HepG2 (cell line): ENCODE results near the gene GJD3. TPM values are rescaled to one million over a fixed set of nuclear protein-coding genes. Genes with fewer than 3 reads are reported as not detected.

Source experiments
- ATF7-NPFF ChIP-seq: sonication (generic); formaldehyde crosslinking; IDR thresholded peaks from 2 replicates; pipeline ENCODE4 v1.8.1; 2023; ENCODE audit warnings: mild to moderate bottlenecking, low read depth, missing genetic modification reagents, moderate library complexity
- BATF2 ChIP-seq: sonication (generic); formaldehyde crosslinking; IDR thresholded peaks from 2 replicates; pipeline ENCODE4 v1.8.0; 2022; ENCODE audit warnings: mild to moderate bottlenecking, missing genetic modification reagents, moderate library complexity
- CBX1 ChIP-seq: IDR thresholded peaks from one replicate; pipeline ENCODE4 v1.6.1; 2016; ENCODE audit warnings: antibody characterized with exemption, low read depth
- CENPT ChIP-seq: sonication (generic); formaldehyde crosslinking; IDR thresholded peaks from 2 replicates; pipeline ENCODE4 v1.8.0; 2022; ENCODE audit warnings: low read depth, mild to moderate bottlenecking, moderate library complexity, missing genetic modification reagents
- CHD4 ChIP-seq: fragments of 200-600 bp; sonication (generic); IDR thresholded peaks from 2 replicates; pipeline ENCODE4 v1.7.0; 2017; ENCODE audit warnings: mild to moderate bottlenecking, low read length, borderline replicate concordance
- DDIT3 ChIP-seq: sonication (generic); formaldehyde crosslinking; IDR thresholded peaks from 2 replicates; pipeline ENCODE4 v1.4.0; 2020; ENCODE audit warnings: mild to moderate bottlenecking, missing genetic modification reagents
- FOXC1 ChIP-seq: sonication (generic); formaldehyde crosslinking; IDR thresholded peaks from 2 replicates; pipeline ENCODE4 v1.8.0; 2022; ENCODE audit warnings: mild to moderate bottlenecking, missing genetic modification reagents, borderline replicate concordance
- FOXO1 ChIP-seq: sonication (generic); formaldehyde crosslinking; IDR thresholded peaks from 2 replicates; pipeline ENCODE4 v1.4.0; 2020; ENCODE audit warnings: missing genetic modification reagents
- GATA4 ChIP-seq: sonication (generic); IDR thresholded peaks from 2 replicates; pipeline ENCODE4 v1.6.1; 2016; ENCODE audit warnings: antibody characterized with exemption, low read depth, borderline replicate concordance
- GTF2F1 ChIP-seq: fragments of 150-350 bp; IDR thresholded peaks from 2 replicates; pipeline ENCODE4 v1.6.1; 2014; ENCODE audit warnings: low read length
- HNRNPK ChIP-seq: fragments of 200-400 bp; formaldehyde crosslinking; IDR thresholded peaks from 2 replicates; pipeline ENCODE4 v1.6.1; 2018; ENCODE audit warnings: low read length, low read depth, moderate library complexity, mild to moderate bottlenecking; ENCODE audit not compliant: poor library complexity, severe bottlenecking
- IRX3 ChIP-seq: sonication (generic); formaldehyde crosslinking; IDR thresholded peaks from 2 replicates; pipeline ENCODE4 v1.8.1; 2023; ENCODE audit warnings: mild to moderate bottlenecking, low read depth, missing genetic modification reagents, borderline replicate concordance
- KAT8 ChIP-seq: IDR thresholded peaks from 2 replicates; pipeline ENCODE4 v1.6.1; 2016; ENCODE audit warnings: missing genetic modification reagents, missing compliant biosample characterization
- MAFK ChIP-seq, 2 experiments: IDR thresholded peaks in 1 of 2; conservative IDR thresholded peaks in 1 of 2; 2 replicates each; pipeline ENCODE4 v1.6.1; 2011; ENCODE audit warnings: improper control_type of control experiment in 2 of 2, low read length in 2 of 2
- NBN ChIP-seq: fragments of 450-650 bp; conservative IDR thresholded peaks from 2 replicates; pipeline ENCODE4 v1.6.1; 2017
- NCOA1 ChIP-seq: sonication (generic); formaldehyde crosslinking; IDR thresholded peaks from 2 replicates; pipeline ENCODE4 v1.9.0; 2021; ENCODE audit warnings: missing genetic modification reagents
- PATZ1 ChIP-seq: sonication (generic); formaldehyde crosslinking; IDR thresholded peaks from 2 replicates; pipeline ENCODE4 v1.4.0; 2020; ENCODE audit warnings: missing genetic modification reagents
- PHF20 ChIP-seq: sonication (generic); formaldehyde crosslinking; IDR thresholded peaks from 2 replicates; pipeline ENCODE4 v1.5.0; 2020; ENCODE audit warnings: mild to moderate bottlenecking, missing genetic modification reagents
- POLR2G ChIP-seq: fragments of 200-400 bp; formaldehyde crosslinking; IDR thresholded peaks from 2 replicates; pipeline ENCODE4 v1.6.1; 2018; ENCODE audit warnings: mild to moderate bottlenecking, low read depth, low read length, moderate library complexity
- RCOR2 ChIP-seq: IDR thresholded peaks from 2 replicates; pipeline ENCODE4 v1.6.1; 2016; ENCODE audit warnings: missing biosample characterization, missing genetic modification reagents
- SETDB1 ChIP-seq: sonication (generic); formaldehyde crosslinking; IDR thresholded peaks from 2 replicates; pipeline ENCODE4 v1.5.1; 2020; ENCODE audit warnings: missing genetic modification reagents, mild to moderate bottlenecking, borderline replicate concordance
- SIN3A ChIP-seq: IDR thresholded peaks from 2 replicates; pipeline ENCODE4 v1.6.1; 2011; ENCODE audit warnings: low read depth, mild to moderate bottlenecking, control low read depth, low read length, borderline replicate concordance
- TFDP2 ChIP-seq: sonication (generic); formaldehyde crosslinking; IDR thresholded peaks from 2 replicates; pipeline ENCODE4 v1.4.0; 2020; ENCODE audit warnings: missing genetic modification reagents
- THAP7 ChIP-seq: sonication (generic); formaldehyde crosslinking; IDR thresholded peaks from 2 replicates; pipeline ENCODE4 v1.8.1; 2023; ENCODE audit warnings: mild to moderate bottlenecking, missing genetic modification reagents
- ZNF343 ChIP-seq: sonication (generic); formaldehyde crosslinking; IDR thresholded peaks from 2 replicates; pipeline ENCODE4 v1.4.0; 2020; ENCODE audit warnings: mild to moderate bottlenecking, missing genetic modification reagents
- ZNF569 ChIP-seq: sonication (generic); formaldehyde crosslinking; IDR thresholded peaks from 2 replicates; pipeline ENCODE4 v1.5.0; 2020; ENCODE audit warnings: mild to moderate bottlenecking, missing genetic modification reagents, moderate library complexity, borderline replicate concordance
- ZNF891 ChIP-seq: sonication (generic); formaldehyde crosslinking; IDR thresholded peaks from 2 replicates; pipeline ENCODE4 v1.5.0; 2020; ENCODE audit warnings: mild to moderate bottlenecking, missing genetic modification reagents
- polyA plus RNA-seq, 8 experiments: library from polyadenylated mRNA; depleted of rRNA in 3 of 8; stranded (reverse) in 7 of 8; unstranded in 1 of 8; fragments of >200 nt; fragmentation: Illumina TruSeq in 4 of 8; extraction: Trizol in 4 of 8; gene quantifications; 2 replicates each; pipeline versions ENCODE4 v1.2.1 to v1.2.3, GENCODE V29; 2011 to 2016; ENCODE audit warnings: low read depth in 4 of 8, missing spikeins in 1 of 8, mixed read lengths in 1 of 8; ENCODE audit not compliant: insufficient read depth in 1 of 8
- total RNA-seq, 5 experiments: library from RNA; depleted of rRNA; stranded (reverse); fragments of >200 nt; fragmentation: Illumina TruSeq; extraction: Trizol; gene quantifications; 2 replicates each; pipeline ENCODE4 v1.2.3, GENCODE V29; 2016; ENCODE audit warnings: low read depth in 1 of 5

GJD3 gene
- total and polyA plus RNA-seq, 2 of the 13 experiments (the other 11 are each of a cell fraction or from before 2014, with no cell fraction given): not detected

- TF ChIP-seq CBX1 (no peak), DDIT3 (CRISPR knock-in tag) (no peak), SIN3A (no peak), NCOA1 (CRISPR knock-in tag) (no peak), GTF2F1 (no peak), MAFK (conservative IDR thresholded peaks at IDR 0.05 in 1 of 2, IDR thresholded peaks at IDR 0.05 in 1 of 2; ENCODE audit: low read length in 2 of 2) (no peak), ZNF343 (peak; percentile 67; the same call in 1 of the 2 replicates), CHD4 (no peak), HNRNPK (no peak), TFDP2 (CRISPR knock-in tag) (no peak), ZNF569 (CRISPR knock-in tag) (no peak), NBN (no peak), GATA4 (no peak), IRX3 (CRISPR knock-in tag) (no peak; the same call in 1 of the 2 replicates), THAP7 (CRISPR knock-in tag) (no peak), KAT8 (CRISPR knock-in tag) (no peak), CENPT (no peak), FOXC1 (CRISPR knock-in tag) (no peak), RCOR2 (CRISPR knock-in tag) (no peak), FOXO1 (CRISPR knock-in tag) (no peak), PHF20 (CRISPR knock-in tag) (no peak; the same call in 1 of the 2 replicates), BATF2 (CRISPR knock-in tag) (no peak), SETDB1 (no peak), ATF7-NPFF (CRISPR knock-in tag) (0 out of 2 replicates have a peak, but pooled peaks have one; percentile 15), ZNF891 (0 out of 2 replicates have a peak, but pooled peaks have one; percentile 12), POLR2G (no peak), PATZ1 (CRISPR knock-in tag) (no peak)
Measured at GRCh38 chr17:40363111-40363827, 1.3 kb downstream of the GJD3 start (continued).
